Rectal smooth muscle tissue (tissue), 1 donor: Measurements from ENCODE around the gene PTPN2.
"Not testable (repeated sequence)": the region's sequence is repeated elsewhere in the genome, so short reads cannot be mapped to it uniquely, and the experiment has no call there.

Experiments used
- H3K27ac ChIP-seq: one replicate; pipeline ENCODE4 v1.7.0; 2013; ENCODE audit warnings: low read depth, low read length, inconsistent platforms
- H3K27me3 ChIP-seq: one replicate; pipeline ENCODE4 v1.7.0; 2013; ENCODE audit warnings: low read length; ENCODE audit not compliant: control insufficient read depth, insufficient read depth
- H3K36me3 ChIP-seq: one replicate; pipeline ENCODE4 v1.7.0; 2013; ENCODE audit warnings: low read length; ENCODE audit not compliant: control insufficient read depth, insufficient read depth
- H3K4me1 ChIP-seq: one replicate; pipeline ENCODE4 v1.7.0; 2013; ENCODE audit warnings: low read length; ENCODE audit not compliant: control insufficient read depth, insufficient read depth
- H3K4me3 ChIP-seq: one replicate; pipeline ENCODE4 v1.7.0; 2013; ENCODE audit warnings: low read length
- H3K9ac ChIP-seq: one replicate; pipeline ENCODE4 v1.7.0; 2013; ENCODE audit warnings: low read length

The PTPN2 gene

DNA sequence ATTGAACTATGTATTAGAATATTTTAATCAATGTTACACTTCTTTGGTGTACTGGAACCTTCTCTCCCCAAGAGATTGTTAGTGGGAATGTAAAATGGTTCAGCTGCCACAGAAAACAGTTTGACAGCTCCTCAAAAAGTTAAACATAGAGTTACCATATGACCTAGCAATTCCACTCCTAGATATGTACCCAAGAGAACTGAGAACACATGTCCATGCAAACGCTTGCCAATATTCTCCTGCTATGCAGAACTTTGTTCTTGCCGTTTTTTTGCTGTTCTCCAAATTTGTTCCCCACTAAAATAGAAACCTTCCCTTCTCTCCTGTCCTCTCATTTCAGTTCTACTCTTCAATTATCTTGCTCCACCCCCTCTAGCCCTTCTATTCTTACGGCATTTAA lies 87.6 kb downstream of the PTPN2 start:
- no peaks in the 10 kb centered on the region for H3K36me3 ChIP-seq
- no peak overlapping the region for H3K4me3 ChIP-seq
- no peaks in the 10 kb centered on the region for H3K27me3 ChIP-seq
- H3K9ac ChIP-seq: no peak overlapping the region
- no peaks in the 10 kb centered on the region for H3K4me1 ChIP-seq
- H3K27ac ChIP-seq: no peak overlapping the region

DNA sequence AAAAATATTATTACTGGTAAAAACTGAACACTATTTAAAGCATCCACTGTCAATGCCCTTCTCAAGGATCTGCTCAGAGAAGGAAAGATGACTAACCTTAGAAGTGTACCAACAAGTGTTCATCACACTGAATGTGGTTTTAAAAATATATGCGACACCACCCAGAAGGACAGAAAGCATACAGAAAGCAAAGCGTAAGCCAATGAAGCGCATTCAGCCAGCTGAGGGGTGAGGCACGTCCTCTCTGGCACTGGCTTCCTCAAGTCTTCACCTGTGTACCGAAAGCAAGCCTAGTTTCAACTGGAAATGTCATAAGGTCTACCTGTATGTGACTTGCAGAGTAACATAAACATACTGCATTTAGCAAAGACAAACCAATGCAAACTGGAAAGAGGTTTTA lies 92.4 kb downstream of the PTPN2 start:
- no peak overlapping the region for H3K4me3 ChIP-seq
- H3K27me3 ChIP-seq: no peaks in the 10 kb centered on the region
- no peaks in the 10 kb centered on the region for H3K36me3 ChIP-seq
- H3K4me1 ChIP-seq: no peaks in the 10 kb centered on the region
- no peak overlapping the region for H3K27ac ChIP-seq
- no peak overlapping the region for H3K9ac ChIP-seq

DNA sequence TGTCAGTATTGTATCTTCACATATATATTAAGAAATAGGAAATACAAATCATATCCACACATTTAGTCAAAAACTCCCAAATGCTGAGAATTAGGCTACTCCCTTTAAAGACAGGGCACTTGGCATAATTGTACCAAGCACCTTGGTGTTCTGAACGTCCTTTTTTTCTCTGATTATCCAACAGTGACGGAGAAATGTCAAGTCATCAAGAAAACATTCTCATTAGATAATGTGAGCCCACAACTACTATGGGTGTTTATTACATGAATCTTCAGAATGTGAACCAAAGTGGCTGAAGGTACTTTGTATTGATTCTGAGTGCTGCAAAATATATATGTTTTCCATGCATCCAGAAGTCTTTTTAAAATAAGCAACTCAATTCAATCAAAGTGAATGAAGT lies 97.4 kb downstream of the PTPN2 start:
- no peak overlapping the region for H3K4me3 ChIP-seq
- no peak overlapping the region for H3K9ac ChIP-seq
- H3K27me3 ChIP-seq: no peaks in the 10 kb centered on the region
- no peaks in the 10 kb centered on the region for H3K36me3 ChIP-seq
- no peaks in the 10 kb centered on the region for H3K4me1 ChIP-seq
- H3K27ac ChIP-seq: no peak overlapping the region

DNA sequence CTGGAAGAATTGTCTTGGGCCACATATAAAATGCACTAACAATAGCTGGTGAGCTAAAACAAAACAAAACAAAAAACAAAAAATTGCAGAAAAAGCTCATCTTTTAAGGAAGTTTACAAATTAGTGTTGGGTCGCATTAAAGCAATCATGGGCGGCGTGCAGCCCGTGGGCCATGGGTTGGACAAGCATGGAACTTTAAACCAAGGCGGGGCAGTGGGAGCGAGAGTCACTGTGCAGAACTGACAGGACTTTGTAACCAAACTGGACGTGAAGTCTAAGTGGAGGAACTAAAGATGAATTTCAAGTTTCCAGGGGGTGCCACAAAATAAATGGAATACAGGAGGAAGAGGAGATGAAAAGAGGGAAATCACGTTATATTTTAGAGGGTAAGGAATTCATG lies 100.5 kb downstream of the PTPN2 start:
- no peak overlapping the region for H3K9ac ChIP-seq
- H3K36me3 ChIP-seq: no peaks in the 10 kb centered on the region
- no peaks in the 10 kb centered on the region for H3K27me3 ChIP-seq
- no peak overlapping the region for H3K27ac ChIP-seq
- no peaks in the 10 kb centered on the region for H3K4me1 ChIP-seq
- no peak overlapping the region for H3K4me3 ChIP-seq

DNA sequence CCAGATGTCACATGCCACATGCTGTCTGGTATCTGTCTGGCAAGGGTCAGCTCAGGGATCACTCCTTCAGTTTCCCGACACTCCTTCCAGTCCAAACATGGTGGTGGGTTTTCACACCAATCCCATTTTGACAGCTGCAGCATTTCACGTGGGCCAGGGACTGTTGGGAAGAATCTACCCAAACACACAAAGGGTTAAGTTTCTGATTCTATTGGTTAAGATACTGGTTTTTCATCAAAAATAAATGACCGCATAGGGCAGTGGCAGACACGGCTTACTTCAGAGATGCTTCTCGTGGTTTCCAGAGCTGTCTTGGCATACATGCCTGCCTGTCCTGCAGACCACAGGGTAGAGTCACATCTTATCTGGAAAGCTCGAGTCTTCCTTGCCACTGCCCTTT lies 101.5 kb downstream of the PTPN2 start:
- Histone ChIP-seq H3K4me3 (no peak overlapping the region), H3K36me3 (no peaks in the 10 kb centered on the region), H3K27ac (no peak overlapping the region), H3K9ac (no peak overlapping the region), H3K4me1 (no peaks in the 10 kb centered on the region), H3K27me3 (no peaks in the 10 kb centered on the region)

DNA sequence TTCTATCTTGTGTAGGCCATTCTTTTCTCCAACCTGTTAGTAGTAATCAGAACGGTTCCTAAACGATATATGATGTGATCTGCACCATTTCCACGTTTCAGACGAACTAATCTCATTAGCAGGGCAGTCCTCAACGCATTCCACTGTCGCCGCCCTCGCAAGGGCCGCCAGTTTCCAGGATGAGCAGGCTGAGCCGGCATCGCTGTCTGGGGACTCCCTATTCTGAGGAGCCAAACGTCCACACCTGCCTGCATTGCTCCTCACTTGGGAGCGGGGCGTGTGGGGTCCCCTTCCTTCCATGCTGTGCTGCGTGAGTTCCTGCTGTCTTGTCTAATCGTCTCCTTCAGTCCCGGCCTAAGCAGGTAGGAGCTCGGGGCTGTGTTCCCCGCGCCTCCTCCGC lies 104.6 kb downstream of the PTPN2 start:
- no peaks in the 10 kb centered on the region for H3K36me3 ChIP-seq
- no peaks in the 10 kb centered on the region for H3K4me1 ChIP-seq
- H3K27me3 ChIP-seq: no peaks in the 10 kb centered on the region

DNA sequence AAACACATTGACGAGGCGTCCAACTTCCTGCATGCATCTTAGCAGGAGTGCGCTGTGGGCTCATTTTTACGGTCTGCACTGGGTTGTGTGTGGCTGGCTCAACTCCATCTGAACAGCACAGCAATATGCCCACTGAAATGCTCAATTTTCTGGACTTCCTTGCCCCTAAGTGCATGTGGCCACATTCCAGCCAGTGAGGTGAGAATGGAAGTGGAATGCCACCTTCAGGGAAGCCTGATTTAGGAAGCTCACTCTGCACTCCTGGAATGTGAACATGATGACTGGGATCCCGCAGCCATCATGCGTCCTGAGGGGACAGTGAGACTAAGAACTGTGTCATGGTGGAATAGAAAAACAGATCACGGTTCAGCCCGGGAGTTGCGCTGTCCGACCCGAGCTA lies 105.0 kb downstream of the PTPN2 start:
- Histone ChIP-seq H3K36me3 (no peaks in the 10 kb centered on the region), H3K27me3 (no peaks in the 10 kb centered on the region), H3K4me1 (no peaks in the 10 kb centered on the region), H3K9ac (no peak overlapping the region), H3K4me3 (no peak overlapping the region), H3K27ac (no peak overlapping the region)

More for the DNA sequence above, 104.6 kb downstream of the PTPN2 start:
- no peak overlapping the region for H3K4me3 ChIP-seq
- H3K9ac ChIP-seq: no peak overlapping the region
- no peak overlapping the region for H3K27ac ChIP-seq

DNA sequence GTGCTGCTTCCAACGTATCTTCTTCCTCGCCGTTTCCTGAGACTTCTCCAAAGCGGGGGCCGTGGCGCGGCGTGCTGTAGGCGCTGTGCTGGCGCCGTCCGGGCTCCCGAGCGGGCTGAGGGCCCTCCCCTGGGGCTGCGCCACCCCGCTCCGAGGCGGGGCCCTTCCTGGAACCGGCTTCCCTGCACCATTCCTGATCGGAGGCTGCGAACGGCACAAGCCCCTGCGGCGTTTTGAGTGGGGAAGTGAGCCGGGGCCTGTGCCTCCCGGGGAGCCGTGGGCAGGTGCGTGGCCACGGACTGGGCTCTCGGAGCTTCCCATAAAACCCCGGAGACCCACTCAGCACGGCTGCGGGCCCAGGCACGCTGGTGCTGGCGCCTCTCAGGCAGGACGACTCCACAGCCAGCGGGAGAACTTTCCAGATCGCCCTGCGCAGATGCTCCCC lies 106.5 kb downstream of the PTPN2 start:
- Histone ChIP-seq H3K4me3 (no peak overlapping the region), H3K36me3 (no peaks in the 10 kb centered on the region), H3K4me1 (no peaks in the 10 kb centered on the region), H3K27ac (no peak overlapping the region), H3K9ac (no peak overlapping the region), H3K27me3 (no peaks in the 10 kb centered on the region)

DNA sequence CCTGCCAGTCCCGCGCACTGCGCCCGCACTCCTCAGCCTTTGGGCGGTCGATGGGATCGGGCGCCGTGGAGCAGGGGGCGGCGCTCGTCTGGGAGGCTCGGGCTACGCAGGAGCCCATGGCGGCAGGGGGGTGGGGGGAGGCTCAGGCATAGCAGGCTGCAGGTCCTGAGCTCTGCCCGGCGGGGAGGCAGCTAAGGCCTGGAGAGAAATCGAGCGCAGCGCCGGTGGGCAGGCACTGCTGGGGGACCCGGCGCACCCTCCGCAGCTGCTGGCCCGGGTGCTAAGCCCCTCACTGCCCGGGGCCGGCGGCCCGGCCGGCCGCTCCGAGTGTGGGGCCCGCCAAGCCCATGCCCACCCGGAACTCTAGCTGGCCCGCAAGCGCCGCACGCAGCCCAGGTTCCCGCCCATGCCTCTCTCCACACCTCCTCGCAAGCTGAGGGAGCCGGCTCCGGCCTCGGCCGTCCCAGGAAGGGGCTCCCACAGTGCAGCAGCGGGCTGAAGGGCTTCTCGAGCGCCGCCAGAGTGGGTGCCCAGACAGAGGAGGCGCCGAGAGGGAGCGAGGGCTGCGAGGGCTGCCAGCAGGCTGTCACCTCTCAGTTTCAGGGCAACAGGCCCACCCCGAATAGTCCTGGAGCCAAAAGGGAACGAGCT lies 107.1 kb downstream of the PTPN2 start:
- H3K27me3 ChIP-seq: no peaks in the 10 kb centered on the region
- no peak overlapping the region for H3K9ac ChIP-seq
- no peaks in the 10 kb centered on the region for H3K4me1 ChIP-seq
- no peaks in the 10 kb centered on the region for H3K36me3 ChIP-seq
- H3K4me3 ChIP-seq: no peak overlapping the region
- H3K27ac ChIP-seq: no peak overlapping the region

DNA sequence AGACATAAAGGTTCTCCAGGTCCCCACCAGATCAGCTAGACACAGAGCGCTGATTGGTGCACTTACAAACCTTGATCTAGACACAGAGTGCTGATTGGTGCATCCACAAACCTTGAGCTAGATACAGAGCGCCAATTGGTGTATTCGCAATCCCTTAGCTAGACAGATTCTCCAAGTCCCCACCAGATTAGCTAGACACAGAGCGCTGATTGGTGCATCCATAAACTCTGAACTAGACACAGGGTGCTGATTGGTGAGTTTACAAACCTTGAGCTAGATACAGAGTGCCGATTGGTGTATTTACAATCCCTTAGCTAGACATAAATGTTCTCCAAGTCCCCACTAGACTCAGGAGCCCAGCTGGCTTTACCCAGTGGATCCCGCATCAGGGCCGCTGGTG lies 107.6 kb downstream of the PTPN2 start:
- H3K4me3 ChIP-seq, H3K36me3 ChIP-seq, H3K27me3 ChIP-seq, H3K9ac ChIP-seq, H3K27ac ChIP-seq, H3K4me1 ChIP-seq: not testable (repeated sequence)

DNA sequence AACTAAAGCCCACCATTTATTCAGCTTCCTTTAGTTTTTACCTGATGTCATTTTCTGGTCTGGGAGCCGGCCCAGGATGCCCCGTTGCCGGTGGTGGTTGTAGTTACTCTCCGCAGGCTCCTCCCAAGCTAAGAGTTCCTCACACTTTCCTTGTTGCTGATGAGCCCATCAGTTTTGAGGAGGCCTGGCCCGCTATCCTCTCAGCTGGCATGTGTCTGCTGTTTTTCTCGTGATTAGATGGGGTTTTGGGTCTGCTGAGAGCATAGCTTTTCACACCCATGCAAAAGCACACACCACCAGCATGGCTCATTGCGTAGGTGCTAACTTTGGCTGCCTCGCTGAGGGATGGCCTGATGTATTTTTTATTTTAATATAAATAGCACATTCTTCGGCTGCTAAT lies 109.1 kb downstream of the PTPN2 start:
- Histone ChIP-seq H3K27ac (no peak overlapping the region), H3K9ac (no peak overlapping the region), H3K27me3 (no peaks in the 10 kb centered on the region), H3K4me3 (no peak overlapping the region), H3K36me3 (no peaks in the 10 kb centered on the region), H3K4me1 (no peaks in the 10 kb centered on the region)

DNA sequence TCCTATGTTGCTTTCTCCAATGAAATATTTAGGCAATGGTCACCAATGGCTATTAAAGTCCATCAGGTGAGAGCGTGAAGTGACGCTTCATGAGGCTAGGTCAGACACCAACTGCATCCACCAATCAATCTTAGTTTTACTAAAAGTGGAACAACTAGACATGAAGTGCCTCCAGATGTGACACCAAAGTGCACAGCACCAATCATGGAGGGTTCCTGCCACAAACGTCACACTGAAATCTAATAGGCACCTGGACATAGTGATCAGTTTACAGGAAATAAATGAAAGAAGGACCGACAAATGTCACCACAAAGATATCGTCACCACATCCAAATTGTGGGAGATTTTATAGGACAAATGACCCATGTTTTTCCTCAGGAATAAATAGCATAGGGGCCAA lies 110.7 kb downstream of the PTPN2 start:
- Histone ChIP-seq H3K36me3 (no peaks in the 10 kb centered on the region), H3K27ac (no peak overlapping the region), H3K27me3 (no peaks in the 10 kb centered on the region), H3K9ac (no peak overlapping the region), H3K4me3 (no peak overlapping the region), H3K4me1 (no peaks in the 10 kb centered on the region)

DNA sequence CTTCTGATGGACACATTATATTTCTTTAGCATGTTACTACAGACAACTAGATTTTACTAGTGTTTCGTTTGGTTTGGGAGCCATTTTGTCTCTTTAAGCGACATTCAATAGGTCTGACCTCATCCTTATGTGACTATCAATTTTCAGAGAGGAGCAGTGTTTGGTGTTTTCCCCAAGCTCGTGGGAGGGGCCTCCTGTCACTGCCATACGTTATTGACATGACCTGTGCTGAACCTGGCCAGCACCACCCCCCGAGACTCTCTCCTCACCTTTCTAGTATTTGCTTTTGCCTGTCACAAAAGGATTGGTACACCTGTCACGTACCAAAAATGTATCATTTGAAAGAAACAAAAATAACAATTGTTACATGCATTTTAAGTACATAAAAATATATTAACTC lies 111.9 kb downstream of the PTPN2 start:
- Histone ChIP-seq H3K27me3 (no peaks in the 10 kb centered on the region), H3K27ac (no peak overlapping the region), H3K4me3 (no peak overlapping the region), H3K4me1 (no peaks in the 10 kb centered on the region), H3K9ac (no peak overlapping the region), H3K36me3 (no peaks in the 10 kb centered on the region)
